IPS-NIHi7 (cell line): ENCODE measurements around the gene PLA2G1B.
A peak's percentile ranks its signal among the peaks of the same experiment; 100 is the strongest.

Source experiments
- DNase-seq: peaks from one replicate; pipeline ENCODE4 v3.0.0; 2012; ENCODE audit warnings: mixed read lengths; ENCODE audit errors: extremely low spot score

PLA2G1B gene

GRCh38 chr12:120324841-120325417 is 2.6 kb downstream of the PLA2G1B start:
- no peak for DNase-seq

- no peak for DNase-seq
Measured at GRCh38 chr12:120323772-120324171, 3.8 kb downstream of the PLA2G1B start.

- DNase-seq: no peak
Measured at GRCh38 chr12:120321382-120322202, 6.0 kb downstream of the PLA2G1B start.

GRCh38 chr12:120317224-120318105 is 10.1 kb downstream of the PLA2G1B start:
- peak; percentile 100 for DNase-seq

GRCh38 chr12:120316798-120317223 is 10.8 kb downstream of the PLA2G1B start:
- DNase-seq: no peak

- DNase-seq: peak; percentile 52
Measured at GRCh38 chr12:120314220-120314619, 13.4 kb downstream of the PLA2G1B start.

- DNase-seq: peak; percentile 91
Measured at GRCh38 chr12:120301962-120302815, 25.4 kb downstream of the PLA2G1B start, which contains the start of gene SIRT4. Gene SIRT4, plus strand, starts transcription at chr12:120302321. Its CDS starts 1,241 bp downstream, at chr12:120303562.

- DNase-seq: peak; percentile 39
Measured at GRCh38 chr12:120292661-120293531, 34.7 kb downstream of the PLA2G1B start, which contains the start of gene RNU4-1. Gene RNU4-1, minus strand, starts transcription at chr12:120293237.

- DNase-seq: no peak
Measured at GRCh38 chr12:120292411-120292660, 35.2 kb downstream of the PLA2G1B start.

- DNase-seq: no peak
Measured at GRCh38 chr12:120290609-120291305, 36.8 kb downstream of the PLA2G1B start.

GRCh38 chr12:120287491-120287890 is 40.1 kb downstream of the PLA2G1B start:
- no peak for DNase-seq

GRCh38 chr12:120286768-120287490 is 40.6 kb downstream of the PLA2G1B start:
- DNase-seq: no peak

- DNase-seq: no peak
Measured at GRCh38 chr12:120284381-120284780, 43.2 kb downstream of the PLA2G1B start.

GRCh38 chr12:120283318-120283717 is 44.3 kb downstream of the PLA2G1B start:
- peak; percentile 40 for DNase-seq

GRCh38 chr12:120278137-120279069 is 49.2 kb downstream of the PLA2G1B start:
- no peak for DNase-seq

- no peak for DNase-seq
Measured at GRCh38 chr12:120276734-120277133, 50.8 kb downstream of the PLA2G1B start.
